ENCODE data around the gene ACTL8. TPM values are rescaled to one million over a fixed set of nuclear protein-coding genes. Genes with fewer than 3 reads are reported as not detected.

The ACTL8 gene
- total and polyA plus RNA-seq, 9 donors, result 0.18 to 0.80 TPM; not detected in 7

- no peaks in the 10 kb centered on the region for H3K36me3 ChIP-seq
- no peak overlapping the region for H3K4me3 ChIP-seq
- TF ChIP-seq CTCF (IDR thresholded peaks at IDR 0.05) (no peak), EP300 (IDR thresholded peaks at IDR 0.05) (no peak), POLR2A (IDR thresholded peaks at IDR 0.05) (no peak)
- H3K27ac ChIP-seq, result no peak overlapping the region
- H3K4me1 ChIP-seq (ENCODE audit: insufficient read depth), result no peaks in the 10 kb centered on the region
- WGBS, 3 donors, result 47 to 56% (median 52%) methylated on average over 8 of the region's 8 CpGs
- DNase-seq, result no peak
- H3K27me3 ChIP-seq, result no peaks in the 10 kb centered on the region
- no peaks in the 10 kb centered on the region for H3K9me3 ChIP-seq
- intact Hi-C loops (cut with DNase I), result no loop called here
These were observed 79.5 kb downstream of the ACTL8 start for GRCh38 chr1:17834561-17835100.

- no peaks in the 10 kb centered on the region for H3K4me1 ChIP-seq (ENCODE audit: insufficient read depth)
These were observed 82.3 kb downstream of the ACTL8 start for GRCh38 chr1:17837233-17838030.

GRCh38 chr1:17839641-17840196 lies 84.6 kb downstream of the ACTL8 start:
- WGBS, 3 donors, result 73 to 80% (median 76%) methylated on average over 8 of the region's 8 CpGs

More at GRCh38 chr1:17837233-17838030, 82.3 kb downstream of the ACTL8 start:
- DNase-seq, result no peak
- Histone ChIP-seq H3K36me3 (no peaks in the 10 kb centered on the region), H3K4me3 (no peak overlapping the region), H3K27me3 (no peaks in the 10 kb centered on the region), H3K9me3 (no peaks in the 10 kb centered on the region), H3K27ac (no peak overlapping the region)
- WGBS, 3 donors, result 41 to 47% (median 47%) methylated on average over 12 of the region's 12 CpGs
- TF ChIP-seq EP300 (IDR thresholded peaks at IDR 0.05) (no peak), CTCF (IDR thresholded peaks at IDR 0.05) (no peak), POLR2A (IDR thresholded peaks at IDR 0.05) (no peak)
- intact Hi-C loops (cut with DNase I), result no loop called here

GRCh38 chr1:17841944-17842343 lies 86.8 kb downstream of the ACTL8 start:
- Histone ChIP-seq H3K9me3 (no peaks in the 10 kb centered on the region), H3K36me3 (no peaks in the 10 kb centered on the region), H3K4me3 (no peak overlapping the region), H3K4me1 (ENCODE audit: insufficient read depth) (no peaks in the 10 kb centered on the region), H3K27me3 (no peaks in the 10 kb centered on the region), H3K27ac (no peak overlapping the region)
- no peak for TF ChIP-seq EP300 (IDR thresholded peaks at IDR 0.05)
- no peak for TF ChIP-seq POLR2A (IDR thresholded peaks at IDR 0.05)
- no peak for TF ChIP-seq CTCF (IDR thresholded peaks at IDR 0.05)
- intact Hi-C loops (cut with DNase I), result no loop called here
- 70 to 81% (median 78%) methylated on average over 2 of the region's 2 CpGs for WGBS, 3 donors
- DNase-seq, result no peak

More at GRCh38 chr1:17839641-17840196, 84.6 kb downstream of the ACTL8 start:
- no peaks in the 10 kb centered on the region for H3K9me3 ChIP-seq
- no peak overlapping the region for H3K27ac ChIP-seq
- no peaks in the 10 kb centered on the region for H3K27me3 ChIP-seq
- DNase-seq, result no peak
- no peak for TF ChIP-seq POLR2A (IDR thresholded peaks at IDR 0.05)
- TF ChIP-seq EP300 (IDR thresholded peaks at IDR 0.05), result no peak
- no peak for TF ChIP-seq CTCF (IDR thresholded peaks at IDR 0.05)
- H3K4me1 ChIP-seq (ENCODE audit: insufficient read depth), result no peaks in the 10 kb centered on the region
- intact Hi-C loops (cut with DNase I), result no loop called here
- H3K4me3 ChIP-seq, result no peak overlapping the region
- no peaks in the 10 kb centered on the region for H3K36me3 ChIP-seq

Data from ovary (tissue), 9 donors.